ENCODE data around the gene S100A2.
A peak's percentile ranks its signal among the peaks of the same experiment; 100 is the strongest.
"Not testable (repeated sequence)": the region's sequence is repeated elsewhere in the genome, so short reads cannot be mapped to it uniquely, and the experiment has no call there.

S100A2 gene

GRCh38 chr1:153562021-153562420, 3.6 kb downstream of the S100A2 start:
- DNase-seq, result not testable (repeated sequence)

DNA sequence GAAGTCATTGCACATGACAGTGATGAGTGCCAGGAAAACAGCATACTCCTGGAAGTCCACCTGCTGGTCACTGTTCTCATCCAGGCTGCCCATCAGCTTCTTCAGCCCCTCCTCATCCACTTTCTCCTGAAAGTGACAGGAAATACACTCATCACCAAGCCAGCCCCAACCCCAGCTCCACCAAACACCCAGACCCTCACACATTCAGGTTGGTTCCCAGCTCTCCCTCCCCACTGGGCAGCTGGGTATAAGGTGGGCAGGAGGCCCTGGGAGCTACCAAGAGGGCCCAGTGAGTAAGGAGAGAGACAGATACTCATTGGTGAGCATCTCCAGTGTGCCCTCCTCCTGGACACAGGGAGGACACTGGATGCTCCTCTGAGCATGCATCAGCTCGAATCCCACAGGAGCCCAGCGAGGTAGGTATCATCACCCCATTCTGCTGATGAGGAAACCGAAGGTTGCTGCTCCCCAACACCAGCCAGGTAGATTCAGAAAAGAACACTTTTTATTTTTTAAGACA, 4.1 kb downstream of the S100A2 start:
- no peak for DNase-seq

- DNase-seq, result no peak
These were observed 4.7 kb downstream of the S100A2 start for GRCh38 chr1:153560771-153561465.

DNA sequence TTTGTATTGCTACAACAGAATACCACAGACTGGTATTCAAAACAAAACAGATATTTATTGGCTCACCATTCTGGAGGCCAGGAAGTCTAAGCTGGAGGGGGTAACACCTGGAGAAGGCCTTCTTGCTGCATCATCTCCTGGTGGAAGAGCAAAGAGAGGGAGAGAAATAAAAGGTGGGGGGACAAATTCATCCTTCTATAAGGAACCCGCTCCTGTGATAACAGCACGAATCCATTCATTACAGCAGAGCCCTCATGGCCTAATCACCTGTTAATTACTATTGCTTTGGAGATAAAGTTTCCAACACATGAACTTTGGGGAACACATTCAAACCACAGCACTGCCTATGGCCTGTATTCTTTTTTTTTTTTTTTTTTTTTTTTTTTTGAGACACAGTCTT, 5.4 kb downstream of the S100A2 start:
- no peak for DNase-seq

DNA sequence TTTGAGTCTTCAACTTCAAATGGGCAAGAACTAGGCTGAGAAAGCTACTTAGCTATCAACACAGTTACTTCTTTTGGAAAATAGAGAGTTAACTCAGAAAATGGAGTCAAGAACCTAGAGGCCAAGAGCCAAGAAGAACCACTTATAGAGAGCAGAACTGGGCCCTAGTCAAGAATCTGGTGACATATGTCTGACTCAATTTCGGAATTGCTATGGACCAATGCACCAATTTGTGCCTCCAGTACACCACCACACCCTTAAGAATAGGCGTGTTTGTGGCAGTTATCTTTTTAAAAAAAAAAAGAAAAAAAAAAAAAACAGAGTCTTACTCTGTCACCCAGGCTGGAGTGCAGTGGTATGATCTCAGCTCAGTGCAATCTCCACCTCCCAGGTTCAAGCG, 7.8 kb downstream of the S100A2 start:
- DNase-seq, result no peak

GRCh38 chr1:153556348-153556747, 9.3 kb downstream of the S100A2 start:
- DNase-seq, result no peak

DNA sequence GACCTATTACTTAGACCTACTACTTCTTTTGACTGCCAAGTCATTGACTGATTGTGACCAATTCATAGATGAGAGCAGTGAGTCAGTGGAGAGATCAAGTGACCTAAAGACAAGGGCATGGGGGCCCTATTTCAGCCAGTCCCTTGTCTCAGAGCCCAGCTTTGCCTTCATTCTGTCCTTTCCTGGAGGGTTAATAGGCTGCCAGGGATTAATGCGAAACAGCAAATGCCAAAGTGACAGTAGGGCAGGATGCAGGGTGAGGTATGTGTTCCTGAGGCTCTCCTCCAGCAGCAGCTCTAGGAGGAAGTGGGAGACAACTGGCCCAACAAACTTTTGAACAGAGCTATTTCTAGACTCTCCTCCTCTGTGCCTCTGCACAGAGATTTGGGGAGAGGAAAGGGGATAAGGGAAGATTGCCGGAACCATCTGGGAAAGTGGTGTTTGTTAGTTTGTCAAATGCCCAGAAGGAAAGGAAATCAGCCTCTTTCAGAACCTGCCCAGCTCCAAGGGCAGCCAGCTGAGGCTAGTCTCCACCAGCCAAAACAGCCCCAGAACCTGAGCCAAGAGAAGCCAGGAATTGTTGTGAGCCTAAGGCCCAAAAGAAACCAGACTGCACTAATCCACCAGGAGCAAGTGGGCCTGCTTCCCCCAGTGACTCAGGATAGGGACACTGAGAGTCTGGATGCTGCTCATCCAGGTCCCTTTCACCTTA, 11.7 kb downstream of the S100A2 start:
- DNase-seq, result no peak

- no peak for DNase-seq
These were observed 12.5 kb downstream of the S100A2 start for GRCh38 chr1:153553096-153553495.

DNA sequence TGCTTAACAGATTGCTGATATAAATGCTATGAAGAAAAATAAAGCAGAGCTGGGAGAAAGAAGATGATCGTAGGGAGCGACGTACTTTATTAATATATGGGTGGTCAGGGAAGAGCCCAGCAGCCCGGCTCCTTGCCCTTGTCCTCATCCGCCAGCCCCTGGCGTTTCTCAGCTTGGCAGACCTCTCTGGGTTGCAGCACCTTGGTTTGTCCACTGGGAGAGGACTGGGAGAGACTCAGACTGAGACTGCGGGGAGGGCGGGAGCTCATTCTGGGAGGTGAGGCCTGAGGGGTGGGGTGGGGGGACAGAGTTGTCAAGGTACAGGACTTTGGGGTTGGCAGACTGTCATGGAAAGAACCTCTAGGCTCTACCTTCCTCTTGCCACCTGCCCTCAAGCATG, 13.3 kb downstream of the S100A2 start:
- no peak for DNase-seq

- DNase-seq, result no peak
These were observed 14.7 kb downstream of the S100A2 start for GRCh38 chr1:153550827-153551500.

- DNase-seq, result no peak
These were observed 15.3 kb downstream of the S100A2 start for GRCh38 chr1:153550398-153550758.

GRCh38 chr1:153549741-153550397, 15.8 kb downstream of the S100A2 start:
- no peak for DNase-seq

- no peak for DNase-seq
These were observed 16.6 kb downstream of the S100A2 start, which contains the start of gene S100A3 for GRCh38 chr1:153548722-153549688. TSS of gene S100A3 (minus strand) at chr1:153549258. CDS start at chr1:153548485, 773 bp downstream.

DNA sequence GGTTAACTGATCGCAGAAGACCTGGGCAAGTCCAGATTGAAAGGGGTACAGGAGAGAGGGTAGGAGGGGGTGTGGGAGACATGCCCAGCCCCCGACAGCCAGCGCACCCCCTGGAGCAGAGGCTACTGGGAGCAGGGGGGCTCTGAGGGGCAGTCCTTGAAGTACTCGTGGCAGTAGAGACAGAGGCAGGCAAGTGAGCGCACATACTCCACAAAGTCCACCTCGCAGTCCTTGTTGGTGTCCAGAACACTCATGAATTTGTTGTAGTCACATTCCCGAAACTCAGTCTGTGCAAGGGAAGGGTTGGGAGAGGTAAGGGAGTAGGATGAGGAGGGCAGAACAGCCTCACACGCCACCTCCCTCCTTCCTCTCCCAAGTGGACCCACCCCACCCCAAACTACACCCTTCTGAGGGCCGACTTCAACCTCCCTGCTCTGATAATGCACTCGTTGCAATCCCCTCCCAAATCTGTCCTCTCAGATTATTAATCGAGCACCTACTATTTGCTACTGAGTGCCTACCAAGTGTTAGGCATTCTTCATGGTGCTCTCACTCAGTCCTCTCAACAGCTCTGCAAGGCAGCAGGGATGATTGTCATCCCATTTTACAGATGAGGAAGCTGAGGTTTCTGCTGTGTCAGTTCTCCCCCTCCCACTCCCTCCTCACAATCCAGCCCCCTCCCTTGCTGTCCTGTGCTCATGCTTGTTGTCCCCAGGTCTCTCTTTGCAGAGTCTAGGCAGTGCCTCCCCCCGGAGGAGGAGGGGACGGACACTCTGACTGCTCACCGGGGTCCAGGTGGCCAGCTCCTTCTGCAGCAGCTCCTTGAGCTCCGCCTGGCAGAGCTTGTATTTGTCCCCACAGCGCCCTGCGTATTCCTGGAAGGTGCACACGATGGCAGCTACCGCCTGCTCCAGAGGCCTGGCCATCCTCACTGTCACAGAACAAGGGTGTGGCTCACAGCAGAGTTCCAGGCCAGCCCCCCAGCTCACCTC, 17.8 kb downstream of the S100A2 start:
- no peak for DNase-seq

- DNase-seq, result peak; percentile 50
These were observed 18.7 kb downstream of the S100A2 start for GRCh38 chr1:153546796-153547559.

DNA sequence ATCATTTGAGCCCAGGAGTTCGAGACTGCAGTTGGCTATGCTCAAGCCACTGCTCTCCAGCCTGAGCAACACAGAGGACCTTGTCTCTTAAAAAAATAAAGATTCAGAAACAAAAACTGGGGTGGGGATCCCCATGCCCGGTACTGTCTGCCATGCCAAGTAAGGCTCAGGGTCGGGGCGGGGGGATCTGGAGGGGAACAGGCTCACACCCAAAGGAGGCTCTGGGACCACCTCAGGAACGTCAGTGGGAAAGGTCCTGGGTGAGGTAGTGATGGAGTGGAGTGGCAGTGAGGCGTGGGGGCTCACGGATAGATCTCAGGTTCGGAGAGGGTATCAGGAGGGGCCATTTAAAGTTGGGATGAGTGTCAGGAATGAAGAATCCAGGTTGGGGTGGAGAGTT, 19.3 kb downstream of the S100A2 start:
- DNase-seq, result no peak

DNA sequence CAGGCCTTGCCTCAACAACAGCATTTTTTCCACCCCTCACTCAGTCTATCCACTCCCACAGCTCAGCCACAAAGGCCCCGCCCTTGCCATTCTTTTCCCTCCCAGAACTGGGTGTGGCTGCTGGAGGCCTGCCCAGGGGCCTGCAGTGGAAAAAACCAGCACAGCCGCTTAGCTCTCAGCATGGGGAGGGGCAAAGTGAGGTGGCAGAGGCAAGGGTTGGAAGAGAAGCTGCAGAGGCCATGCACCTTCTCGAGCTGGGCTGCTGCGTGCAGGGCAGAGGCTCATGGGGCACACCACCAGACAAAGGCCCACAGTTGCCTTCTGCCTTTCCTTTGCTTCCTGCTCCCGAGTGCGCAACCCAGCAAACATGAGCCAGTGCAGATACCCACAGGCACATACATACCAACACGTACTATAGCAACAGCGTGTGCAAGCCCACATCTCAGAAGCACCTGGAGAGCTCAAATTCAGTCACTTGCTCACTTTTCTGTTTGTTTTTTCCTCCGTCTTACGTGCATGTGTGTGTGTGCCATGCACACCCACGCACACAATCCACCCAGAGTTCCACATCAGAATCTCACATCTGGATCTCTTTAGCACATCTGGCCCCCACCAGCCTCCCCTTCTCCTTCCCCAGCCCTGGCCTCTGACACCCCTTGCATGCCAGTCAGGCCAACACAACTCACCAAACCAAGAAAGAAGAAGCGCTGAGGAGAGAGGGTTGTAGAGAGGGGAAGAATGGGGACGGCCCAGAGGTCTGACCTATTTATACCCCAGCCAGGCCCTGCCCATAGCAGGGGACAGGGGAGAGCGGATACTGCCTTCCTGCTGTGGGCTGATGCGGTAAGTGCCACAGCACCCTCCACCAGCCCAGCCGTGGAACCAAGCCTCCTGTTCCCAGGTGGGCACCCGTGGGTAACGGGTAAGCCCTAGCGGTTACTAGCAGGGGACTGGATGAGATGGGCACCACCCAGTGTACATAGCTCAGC, 20.3 kb downstream of the S100A2 start, which contains the start of gene S100A4:
Gene S100A4 (minus strand): TSS at position 740 of the 989 bp plus-strand sequence. CDS start 1,012 bp downstream, outside the sequence.
- peak; percentile 86 for DNase-seq

- no peak for DNase-seq
These were observed 21.1 kb downstream of the S100A2 start for GRCh38 chr1:153544453-153545066.
